OCI-M2 (cell line): ENCODE measurements around the gene UGT1A10.
"Not testable (repeated sequence)": the region's sequence is repeated elsewhere in the genome, so short reads cannot be mapped to it uniquely, and the experiment has no call there.

Source experiments
- DNase-seq: peaks from one replicate; lab custom pipeline; 2025; ENCODE audit not compliant: unreplicated experiment; lab: John Stamatoyannopoulos, UW

UGT1A10 gene

DNA sequence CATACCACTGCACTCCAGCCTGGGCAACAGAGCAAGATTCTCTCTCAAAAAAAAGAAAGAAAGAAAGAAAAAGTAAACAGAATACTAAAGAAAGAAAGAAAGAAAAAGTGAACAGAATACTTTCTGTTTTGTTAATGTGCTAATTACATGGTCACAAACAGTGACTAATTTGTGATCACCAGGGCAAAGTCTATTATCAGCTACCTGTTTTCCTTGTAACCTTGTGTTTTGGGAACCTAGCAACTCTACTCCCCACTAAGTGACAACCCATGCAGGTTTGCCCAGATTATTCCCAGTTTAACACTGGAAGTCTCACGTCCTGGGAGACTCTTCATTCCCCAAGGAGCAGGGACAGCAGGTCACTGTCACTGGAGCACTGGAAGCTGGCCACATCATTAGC, 18.8 kb downstream of the UGT1A10 start:
- DNase-seq, result no peak

DNA sequence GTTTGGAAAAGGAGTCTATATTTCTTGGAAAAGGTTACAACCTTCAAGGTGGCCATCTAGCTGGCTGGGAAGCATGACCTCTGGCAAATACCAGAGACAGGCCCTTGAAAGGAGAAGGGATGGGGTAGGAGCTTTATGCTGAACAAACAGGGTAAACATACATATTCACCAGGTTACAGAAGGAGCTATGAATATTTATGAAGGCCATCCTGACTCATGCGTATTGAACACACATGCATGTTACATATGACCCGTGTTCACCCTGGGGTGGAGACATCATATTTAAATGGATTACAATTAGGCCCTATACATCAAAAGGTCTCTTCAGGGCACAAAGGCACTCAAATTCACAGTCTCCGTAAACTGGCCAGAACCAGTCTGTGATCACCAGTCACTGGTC, 19.7 kb downstream of the UGT1A10 start:
- DNase-seq, result not testable (repeated sequence)

- DNase-seq, result no peak
Measured at GRCh38 chr2:233656443-233656842, 20.2 kb downstream of the UGT1A10 start.

- DNase-seq, result no peak
Measured at GRCh38 chr2:233658610-233659009, 22.4 kb downstream of the UGT1A10 start.

DNA sequence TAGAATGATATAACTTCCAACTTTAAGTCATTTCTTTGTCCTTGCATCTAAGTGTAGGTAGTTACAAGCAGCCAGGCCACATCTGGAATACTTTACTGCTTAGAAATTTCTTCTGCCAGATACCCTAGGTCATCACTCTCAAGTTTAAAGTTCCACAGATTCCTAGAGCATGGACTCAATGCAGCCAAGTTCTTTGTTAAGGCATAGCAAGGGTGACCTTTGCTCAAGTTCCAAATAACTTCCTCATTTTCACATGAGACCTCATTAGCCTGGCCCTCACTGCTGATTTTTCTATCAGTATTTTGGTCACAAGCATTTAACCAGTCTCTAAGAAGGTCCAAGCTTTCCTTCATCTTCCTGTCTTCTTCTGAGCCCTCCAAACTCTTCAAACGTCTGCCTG, 27.7 kb downstream of the UGT1A10 start:
- DNase-seq, result no peak

DNA sequence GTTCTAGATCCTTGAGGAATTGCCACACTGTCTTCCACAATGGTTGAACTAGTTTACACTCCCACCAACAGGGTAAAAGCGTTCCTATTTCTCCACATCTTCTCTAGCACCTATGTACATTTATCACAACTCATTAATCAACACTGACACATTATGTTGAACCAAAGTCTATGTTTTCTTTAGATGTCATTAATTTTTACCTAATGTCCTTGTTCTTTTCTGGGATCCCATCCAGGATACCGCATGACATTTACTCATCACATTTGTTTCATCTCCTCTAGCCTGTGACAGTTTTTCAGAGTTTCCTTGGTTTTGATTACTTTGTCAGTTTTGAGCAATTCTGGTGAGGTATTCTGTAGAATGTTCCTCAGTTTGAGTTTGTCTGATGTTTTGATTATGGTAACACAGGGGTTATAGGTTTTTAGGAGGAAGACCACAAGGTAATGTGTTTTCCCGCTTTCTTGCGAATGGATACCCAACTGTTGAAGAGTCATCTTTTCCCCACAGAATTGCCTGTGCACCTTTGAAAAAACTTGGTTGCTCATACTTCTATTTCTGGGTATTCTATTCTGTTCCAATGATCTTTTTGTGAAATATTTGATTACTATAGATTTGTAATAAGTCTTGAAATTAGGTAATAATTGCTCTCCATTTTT, 32.5 kb downstream of the UGT1A10 start:
- no peak for DNase-seq

DNA sequence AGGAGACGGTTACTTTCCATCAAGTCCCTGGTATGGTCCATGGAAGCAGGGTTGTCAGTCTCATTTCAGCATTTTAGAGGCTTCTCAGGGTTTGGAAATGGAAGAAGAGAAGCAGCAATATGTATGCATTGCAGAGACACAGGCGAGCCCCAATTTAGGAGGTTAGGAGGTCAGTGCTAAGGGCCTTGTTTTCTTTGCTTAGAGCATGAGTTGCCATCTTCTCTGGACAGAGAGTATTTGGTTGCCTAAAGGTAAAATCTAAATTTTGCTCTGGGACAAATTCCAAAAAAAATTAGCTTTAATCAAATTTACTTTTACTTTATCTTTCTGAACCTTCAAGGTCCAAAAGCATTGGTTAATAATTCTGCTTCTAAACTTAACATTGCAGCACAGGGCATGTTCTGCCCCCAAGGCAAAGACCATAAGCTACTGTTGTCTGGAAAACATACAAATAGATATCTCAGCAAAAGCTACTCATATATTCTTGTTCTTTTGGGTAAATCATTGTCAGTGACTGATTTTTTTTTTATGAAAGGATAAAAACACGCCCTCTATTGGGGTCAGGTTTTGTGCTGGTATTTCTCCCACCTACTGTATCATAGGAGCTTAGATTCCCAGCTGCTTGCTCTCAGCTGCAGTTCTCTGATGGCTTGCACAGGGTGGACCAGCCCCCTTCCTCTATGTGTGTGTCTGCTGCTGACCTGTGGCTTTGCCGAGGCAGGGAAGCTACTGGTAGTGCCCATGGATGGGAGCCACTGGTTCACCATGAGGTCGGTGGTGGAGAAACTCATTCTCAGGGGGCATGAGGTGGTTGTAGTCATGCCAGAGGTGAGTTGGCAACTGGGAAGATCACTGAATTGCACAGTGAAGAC, 35.3 kb downstream of the UGT1A10 start, which contains the start of gene UGT1A9:
UGT1A9 (plus strand) TSS at position 609 of the 872 bp plus-strand sequence; CDS start at position 646, 37 bp downstream.
- DNase-seq, result no peak

DNA sequence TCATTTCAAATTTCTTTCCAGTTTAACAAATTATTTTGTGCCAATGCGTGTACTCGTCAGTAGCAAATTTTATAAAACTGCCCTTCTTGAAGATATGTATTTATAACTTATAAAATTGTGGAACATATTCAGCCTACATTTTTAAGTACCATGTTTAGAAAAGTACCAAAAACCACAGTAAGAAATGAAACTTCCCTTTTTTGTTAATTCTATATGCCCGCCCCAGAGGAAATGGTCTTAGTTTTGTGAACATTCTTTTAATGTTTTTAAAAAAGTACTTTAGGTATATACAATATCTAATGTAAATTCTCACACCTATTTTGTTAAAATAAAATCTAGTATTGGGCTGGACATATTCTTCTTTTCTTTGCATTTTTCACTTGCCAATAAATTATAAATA, 36.6 kb downstream of the UGT1A10 start:
- no peak for DNase-seq

DNA sequence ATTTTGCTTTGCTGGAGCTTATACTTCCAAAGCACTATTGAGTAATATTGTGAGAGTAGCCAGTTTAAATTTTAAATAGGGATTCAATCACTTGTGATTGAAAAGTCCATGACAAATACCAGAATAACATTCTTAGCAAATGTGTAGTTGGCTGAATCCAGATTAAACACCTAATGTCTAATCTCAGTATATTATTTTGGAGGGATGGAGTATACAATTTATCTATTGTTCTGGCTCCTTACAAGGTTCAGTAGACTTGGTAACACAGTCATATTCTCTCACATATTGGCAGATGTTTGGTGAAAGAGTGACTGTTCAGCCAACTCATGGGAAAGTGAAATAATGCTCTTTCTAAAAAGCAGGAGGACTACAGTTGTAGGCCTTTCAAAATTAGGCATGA, 37.6 kb downstream of the UGT1A10 start:
- no peak for DNase-seq

- DNase-seq, result no peak
Measured at GRCh38 chr2:233674314-233674713, 38.1 kb downstream of the UGT1A10 start.

GRCh38 chr2:233674995-233675394, 38.7 kb downstream of the UGT1A10 start:
- no peak for DNase-seq

DNA sequence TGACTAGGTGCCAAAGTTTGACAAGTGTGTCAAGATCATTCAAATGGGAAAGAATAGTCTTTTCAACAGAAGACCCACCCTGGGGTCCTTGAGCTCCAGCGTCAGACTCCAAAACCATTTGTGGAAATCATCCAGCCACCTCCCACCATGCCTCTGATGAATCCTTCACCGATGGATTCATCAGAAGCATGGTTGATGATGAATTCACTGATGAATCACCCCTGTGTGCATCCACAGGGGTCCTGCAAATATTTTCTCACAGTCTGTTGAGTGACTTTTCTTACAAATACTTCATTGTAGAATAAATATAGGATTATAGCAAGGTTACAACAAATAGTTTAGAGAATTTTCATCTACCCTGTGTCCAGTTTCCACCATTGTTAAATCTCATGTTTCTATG, 39.8 kb downstream of the UGT1A10 start:
- DNase-seq, result no peak

- DNase-seq, result no peak
Measured at GRCh38 chr2:233679196-233679595, 42.9 kb downstream of the UGT1A10 start.

GRCh38 chr2:233680361-233681045, 44.3 kb downstream of the UGT1A10 start:
- no peak for DNase-seq

GRCh38 chr2:233681521-233682099, 45.4 kb downstream of the UGT1A10 start, which contains the start of gene UGT1A7:
UGT1A7 (plus strand) TSS chr2:233681901; CDS start chr2:233681938, 37 bp downstream.
- DNase-seq, result no peak

GRCh38 chr2:233684640-233685039, 48.4 kb downstream of the UGT1A10 start:
- no peak for DNase-seq

- no peak for DNase-seq
Measured at GRCh38 chr2:233686928-233687327, 50.7 kb downstream of the UGT1A10 start.

GRCh38 chr2:233688341-233688740, 52.1 kb downstream of the UGT1A10 start:
- no peak for DNase-seq

- DNase-seq, result no peak
Measured at GRCh38 chr2:233689031-233689430, 52.8 kb downstream of the UGT1A10 start.

GRCh38 chr2:233689501-233689900, 53.3 kb downstream of the UGT1A10 start:
- DNase-seq, result no peak

GRCh38 chr2:233690444-233690843, 54.2 kb downstream of the UGT1A10 start:
- no peak for DNase-seq
